Neuronal stem cell (in vitro differentiated cells): ENCODE measurements around the gene THEMIS.

Experiments
- DNase-seq: peaks from one replicate; pipeline ENCODE4 v3.0.0-alpha.2; 2013; ENCODE audit warnings: low spot score
- H2AFZ ChIP-seq: one replicate; pipeline ENCODE4 v1.6.1; 2013; ENCODE audit warnings: mild to moderate bottlenecking, low read length, inconsistent platforms
- H2AK5ac ChIP-seq: 2 replicates; pipeline ENCODE4 v1.6.1; 2013; ENCODE audit warnings: low read depth, mild to moderate bottlenecking, inconsistent platforms, low read length, moderate library complexity, mixed read lengths
- H2BK120ac ChIP-seq: 2 replicates; pipeline ENCODE4 v1.6.1; 2013; ENCODE audit warnings: low read depth, mild to moderate bottlenecking, inconsistent platforms, low read length, moderate library complexity, mixed read lengths
- H2BK12ac ChIP-seq: one replicate; pipeline ENCODE4 v1.6.1; 2013; ENCODE audit warnings: low read length, inconsistent platforms
- H2BK15ac ChIP-seq: 2 replicates; pipeline ENCODE4 v1.6.1; 2013; ENCODE audit warnings: mild to moderate bottlenecking, low read length, inconsistent platforms, mixed read lengths
- H2BK5ac ChIP-seq: one replicate; pipeline ENCODE4 v1.6.1; 2013; ENCODE audit warnings: inconsistent platforms, mild to moderate bottlenecking, low read length, moderate library complexity
- H3K14ac ChIP-seq: one replicate; pipeline ENCODE4 v1.6.1; 2013; ENCODE audit warnings: low read length, inconsistent platforms
- H3K18ac ChIP-seq: 2 replicates; pipeline ENCODE4 v1.6.1; 2013; ENCODE audit warnings: low read length, inconsistent platforms
- H3K23ac ChIP-seq: 2 replicates; pipeline ENCODE4 v1.6.1; 2013; ENCODE audit warnings: low read depth, mild to moderate bottlenecking, mixed read lengths, low read length, inconsistent platforms; ENCODE audit not compliant: poor library complexity
- H3K27ac ChIP-seq: replicated peaks from 3 replicates; pipeline ENCODE4 v1.5.1; 2013; ENCODE audit warnings: low read length, inconsistent platforms
- H3K27me3 ChIP-seq, 3 experiments: 2 replicates each; pipeline ENCODE4 v1.6.1; 2013; ENCODE audit warnings: low read length in 3 of 3, mild to moderate bottlenecking in 2 of 3, inconsistent platforms in 1 of 3, low read depth in 1 of 3, mixed read lengths in 1 of 3, moderate library complexity in 1 of 3; ENCODE audit not compliant: control insufficient read depth in 3 of 3, insufficient read depth in 3 of 3
- H3K36me3 ChIP-seq, 2 donors: replicated peaks in 1 of 2; 2 replicates each; pipeline ENCODE4 v1.6.1; 2013; ENCODE audit warnings: low read length in 2 of 2; ENCODE audit not compliant: control insufficient read depth in 2 of 2, insufficient read depth in 2 of 2
- H3K4ac ChIP-seq: 2 replicates; pipeline ENCODE4 v1.6.1; 2013; ENCODE audit warnings: inconsistent platforms, mild to moderate bottlenecking, low read length, moderate library complexity
- H3K4me1 ChIP-seq, 2 donors: 1 replicate in 1 of 2; 2 replicates in 1 of 2; pipeline ENCODE4 v1.6.1; 2013; ENCODE audit warnings: low read length in 2 of 2, low read depth in 1 of 2; ENCODE audit not compliant: control insufficient read depth in 2 of 2, insufficient read depth in 1 of 2
- H3K4me2 ChIP-seq: one replicate; pipeline ENCODE4 v1.6.1; 2013; ENCODE audit warnings: mild to moderate bottlenecking, low read length, inconsistent platforms; ENCODE audit not compliant: insufficient read depth, poor library complexity, severe bottlenecking
- H3K4me3 ChIP-seq, 2 donors: 2 replicates each; pipeline ENCODE4 v1.5.1; 2013; ENCODE audit warnings: low read length in 2 of 2, mild to moderate bottlenecking in 2 of 2, inconsistent platforms in 1 of 2, moderate library complexity in 1 of 2
- H3K79me1 ChIP-seq: one replicate; pipeline ENCODE4 v1.6.1; 2013; ENCODE audit warnings: low read depth, mild to moderate bottlenecking, inconsistent platforms, low read length, moderate library complexity
- H3K9ac ChIP-seq: one replicate; pipeline ENCODE4 v1.6.1; 2013; ENCODE audit warnings: mild to moderate bottlenecking, low read depth, low read length, inconsistent platforms; ENCODE audit not compliant: poor library complexity
- H3K9me3 ChIP-seq, 2 donors: replicated peaks in 1 of 2; 2 replicates each; pipeline versions ENCODE3 to v1.6.1; 2013; ENCODE audit warnings: low read length in 2 of 2, mild to moderate bottlenecking in 2 of 2, inconsistent platforms in 1 of 2, low read depth in 1 of 2, mixed read lengths in 1 of 2, moderate library complexity in 1 of 2; ENCODE audit not compliant: control insufficient read depth in 2 of 2, insufficient read depth in 1 of 2
- H4K8ac ChIP-seq: one replicate; pipeline ENCODE4 v1.6.1; 2013; ENCODE audit warnings: low read depth, mild to moderate bottlenecking, inconsistent platforms, low read length, moderate library complexity
- H4K91ac ChIP-seq: one replicate; pipeline ENCODE4 v1.6.1; 2013; ENCODE audit warnings: low read length, low read depth, mild to moderate bottlenecking, inconsistent platforms; ENCODE audit not compliant: poor library complexity
- WGBS, 2 donors: extraction: QIAGEN DNeasy Blood & Tissue Kit; methylation state at CpG; one replicate each; pipeline ENCODE4 v1.1.7; 2013; ENCODE audit warnings: missing lambda C conversion rate in 2 of 2, mixed read lengths in 1 of 2; ENCODE audit not compliant: insufficient read length in 2 of 2, insufficient replicate concordance in 1 of 2; ENCODE audit errors: extremely low coverage in 2 of 2; 5-methylcytosine and 5-hydroxymethylcytosine counted together

The THEMIS gene

GRCh38 chr6:127793396-127793795, 107.5 kb downstream of the THEMIS start:
- no peak overlapping the region for H2BK5ac ChIP-seq
- H2BK120ac ChIP-seq = no peak overlapping the region
- peak overlapping the region; percentile 27 for H2AFZ ChIP-seq
- DNase-seq = no peak
- no peaks in the 10 kb centered on the region for H3K27me3 ChIP-seq
- no peak overlapping the region for H4K91ac ChIP-seq
- H4K8ac ChIP-seq = no peak overlapping the region
- H3K14ac ChIP-seq = no peak overlapping the region
- no peak overlapping the region for H3K27ac ChIP-seq
- no peak overlapping the region for H3K4me3 ChIP-seq
- H3K9ac ChIP-seq = no peak overlapping the region
- H3K36me3 ChIP-seq = no peaks in the 10 kb centered on the region
- H2BK15ac ChIP-seq = no peak overlapping the region
- no peaks in the 10 kb centered on the region for H3K79me1 ChIP-seq
- H3K18ac ChIP-seq = no peak overlapping the region
- H2BK12ac ChIP-seq = no peak overlapping the region
- H3K23ac ChIP-seq = no peak overlapping the region
- H3K9me3 ChIP-seq = peaks cover 0 to 2% of the 10 kb centered on the region in 2 donors
- no peak overlapping the region for H3K4me2 ChIP-seq
- no peaks in the 10 kb centered on the region for H3K4me1 ChIP-seq
- no peak overlapping the region for H2AK5ac ChIP-seq
- no peak overlapping the region for H3K4ac ChIP-seq
- WGBS, 2 donors = no CpG with 5 or more reads among the region's 1 CpG

- Histone ChIP-seq H2AK5ac (no peak overlapping the region), H3K9me3 (peaks cover 0 to 2% of the 10 kb centered on the region in 2 donors), H3K14ac (no peak overlapping the region)
These were observed 108.2 kb downstream of the THEMIS start for GRCh38 chr6:127792616-127793015.

GRCh38 chr6:127791779-127792528, 108.9 kb downstream of the THEMIS start:
- Histone ChIP-seq H3K36me3 (no peaks in the 10 kb centered on the region), H3K4me3 (no peak overlapping the region), H4K91ac (no peak overlapping the region), H3K4ac (no peak overlapping the region), H2BK15ac (no peak overlapping the region), H2BK12ac (no peak overlapping the region), H3K23ac (no peak overlapping the region), H3K4me1 (no peaks in the 10 kb centered on the region), H3K79me1 (no peaks in the 10 kb centered on the region), H2BK120ac (peak overlapping the region; percentile 6), H3K9me3 (peaks cover 0 to 2% of the 10 kb centered on the region in 2 donors), H2AK5ac (peak overlapping the region; percentile 11), H2AFZ (no peak overlapping the region), H3K14ac (peak overlapping the region; percentile 4), H3K18ac (no peak overlapping the region), H4K8ac (peak overlapping the region; percentile 43), H3K4me2 (no peak overlapping the region), H3K9ac (no peak overlapping the region), H3K27me3 (no peaks in the 10 kb centered on the region), H2BK5ac (no peak overlapping the region), H3K27ac (no peak overlapping the region)
- WGBS, 2 donors = no CpG with 5 or more reads among the region's 11 CpGs
- DNase-seq = no peak

More at GRCh38 chr6:127792616-127793015, 108.2 kb downstream of the THEMIS start:
- H2BK5ac ChIP-seq = no peak overlapping the region
- H3K4ac ChIP-seq = no peak overlapping the region
- no peak overlapping the region for H2BK120ac ChIP-seq
- no peaks in the 10 kb centered on the region for H3K36me3 ChIP-seq
- no CpG with 5 or more reads among the region's 1 CpG for WGBS, 2 donors
- H3K23ac ChIP-seq = no peak overlapping the region
- no peak overlapping the region for H4K8ac ChIP-seq
- H3K18ac ChIP-seq = no peak overlapping the region
- H3K27ac ChIP-seq = no peak overlapping the region
- H3K27me3 ChIP-seq = no peaks in the 10 kb centered on the region
- H3K4me3 ChIP-seq = no peak overlapping the region
- no peak overlapping the region for H4K91ac ChIP-seq
- no peak overlapping the region for H3K9ac ChIP-seq
- no peak for DNase-seq
- no peak overlapping the region for H2BK15ac ChIP-seq
- H2AFZ ChIP-seq = no peak overlapping the region
- no peak overlapping the region for H2BK12ac ChIP-seq
- no peaks in the 10 kb centered on the region for H3K79me1 ChIP-seq
- H3K4me1 ChIP-seq = no peaks in the 10 kb centered on the region
- H3K4me2 ChIP-seq = no peak overlapping the region

GRCh38 chr6:127790571-127790970, 110.3 kb downstream of the THEMIS start:
- Histone ChIP-seq H2BK120ac (no peak overlapping the region), H3K18ac (peak overlapping the region; percentile 90), H3K9me3 (peaks cover 0 to 2% of the 10 kb centered on the region in 2 donors), H4K91ac (peak overlapping the region; percentile 30), H3K4me2 (no peak overlapping the region), H3K14ac (peak overlapping the region; percentile 89), H4K8ac (no peak overlapping the region), H3K27me3 (no peaks in the 10 kb centered on the region), H3K36me3 (no peaks in the 10 kb centered on the region), H3K4me3 (no peak overlapping the region), H3K27ac (no peak overlapping the region), H3K4me1 (peaks cover 0 to 2% of the 10 kb centered on the region in 2 donors), H3K23ac (peak overlapping the region; percentile 95), H2AK5ac (no peak overlapping the region), H3K4ac (no peak overlapping the region), H2BK15ac (no peak overlapping the region), H2BK5ac (no peak overlapping the region), H3K9ac (no peak overlapping the region), H3K79me1 (no peaks in the 10 kb centered on the region), H2AFZ (no peak overlapping the region), H2BK12ac (peak overlapping the region; percentile 73)
- no peak for DNase-seq
- WGBS, 2 donors = no CpG with 5 or more reads among the region's 5 CpGs
